H1 (cell line): Measurements from ENCODE around the gene HMCN1. TPM values are rescaled to one million over a fixed set of nuclear protein-coding genes. Genes with fewer than 3 reads are reported as not detected.

Experiments
- TBP ChIP-seq: IDR thresholded peaks from 2 replicates; pipeline ENCODE4 v1.6.1; 2011; ENCODE audit warnings: low read depth, low read length, improper control_type of control experiment
- polyA plus RNA-seq, 7 experiments: library from polyadenylated mRNA; depleted of rRNA in 3 of 7; stranded (reverse) in 5 of 7; unstranded in 2 of 7; fragments of >200 nt in 5 of 7; fragments of 200-250 nt in 2 of 7; gene quantifications; 1 replicate in 5 of 7; 2 replicates in 1 of 7; 4 replicates in 1 of 7; pipeline versions ENCODE4 v1.2.1 to v1.2.3, GENCODE V29; 2011 to 2013; ENCODE audit warnings: missing spikeins in 2 of 7, mixed read lengths in 2 of 7
- total RNA-seq: library from RNA; stranded (reverse); fragmentation: NEBNext Ultra II Directional; extraction: Animal tissue kit (Norgen Biotek cat#: 25700); gene quantifications from 2 replicates; pipeline ENCODE4 v1.2.1, GENCODE V29; 2021

The HMCN1 gene
- total and polyA plus RNA-seq, 2 of the 8 experiments (the other 6 are each of a cell fraction or from before 2014, with no cell fraction given): 13.8 to 14.6 TPM

- no peak for TF ChIP-seq TBP
These were observed 460.0 kb downstream of the HMCN1 start (continued) for GRCh38 chr1:186194107-186194756.
